ENCODE results near the gene RRAGC. TPM values are rescaled to one million over a fixed set of nuclear protein-coding genes. Genes with fewer than 3 reads are reported as not detected.

Gene RRAGC
- total RNA-seq, 4 donors from 2014 or later, result 9.9 to 23.3 (median 13.8) TPM

- H3K27ac ChIP-seq, result no peak overlapping the region
- DNase-seq, result no peak
- H3K36me3 ChIP-seq, result no peaks in the 10 kb centered on the region
- H3K9me3 ChIP-seq, result no peaks in the 10 kb centered on the region
- H3K4me3 ChIP-seq, result no peak overlapping the region
- H3K4me1 ChIP-seq, result no peaks in the 10 kb centered on the region
- H3K27me3 ChIP-seq, result no peaks in the 10 kb centered on the region
- TF ChIP-seq POLR2A (IDR thresholded peaks at IDR 0.05), result no peak
- TF ChIP-seq, protein P1, sequence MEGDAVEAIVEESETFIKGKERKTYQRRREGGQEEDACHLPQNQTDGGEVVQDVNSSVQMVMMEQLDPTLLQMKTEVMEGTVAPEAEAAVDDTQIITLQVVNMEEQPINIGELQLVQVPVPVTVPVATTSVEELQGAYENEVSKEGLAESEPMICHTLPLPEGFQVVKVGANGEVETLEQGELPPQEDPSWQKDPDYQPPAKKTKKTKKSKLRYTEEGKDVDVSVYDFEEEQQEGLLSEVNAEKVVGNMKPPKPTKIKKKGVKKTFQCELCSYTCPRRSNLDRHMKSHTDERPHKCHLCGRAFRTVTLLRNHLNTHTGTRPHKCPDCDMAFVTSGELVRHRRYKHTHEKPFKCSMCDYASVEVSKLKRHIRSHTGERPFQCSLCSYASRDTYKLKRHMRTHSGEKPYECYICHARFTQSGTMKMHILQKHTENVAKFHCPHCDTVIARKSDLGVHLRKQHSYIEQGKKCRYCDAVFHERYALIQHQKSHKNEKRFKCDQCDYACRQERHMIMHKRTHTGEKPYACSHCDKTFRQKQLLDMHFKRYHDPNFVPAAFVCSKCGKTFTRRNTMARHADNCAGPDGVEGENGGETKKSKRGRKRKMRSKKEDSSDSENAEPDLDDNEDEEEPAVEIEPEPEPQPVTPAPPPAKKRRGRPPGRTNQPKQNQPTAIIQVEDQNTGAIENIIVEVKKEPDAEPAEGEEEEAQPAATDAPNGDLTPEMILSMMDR (IDR thresholded peaks at IDR 0.05), result no peak
Observed at GRCh38 chr1:38896169-38896568, 36.6 kb upstream of the RRAGC start.

DNA sequence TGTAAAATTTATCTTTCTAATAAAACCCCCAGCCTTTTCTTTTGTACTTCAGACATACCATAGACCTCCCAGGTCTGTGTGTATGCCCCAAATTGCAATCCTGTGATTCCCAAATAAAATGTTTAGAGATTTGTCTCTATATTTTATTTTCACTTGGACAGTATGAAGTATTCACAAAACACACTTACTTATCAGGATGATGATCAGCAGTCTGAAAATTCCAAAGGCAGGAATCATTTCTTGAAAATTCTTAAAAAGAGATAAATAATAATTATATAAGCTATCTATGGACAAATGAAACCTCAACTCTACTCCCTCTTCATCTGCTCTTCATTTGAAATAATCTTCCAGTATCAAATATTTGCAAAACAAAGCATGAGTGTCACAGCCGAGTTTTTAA lies 33.4 kb upstream of the RRAGC start:
- no peak for TF ChIP-seq POLR2A (IDR thresholded peaks at IDR 0.05)
- TF ChIP-seq, protein P1 (IDR thresholded peaks at IDR 0.05), result no peak
- H3K4me3 ChIP-seq, result no peak overlapping the region
- H3K27ac ChIP-seq, result no peak overlapping the region
- no peaks in the 10 kb centered on the region for H3K4me1 ChIP-seq
- DNase-seq, result no peak
- no peaks in the 10 kb centered on the region for H3K36me3 ChIP-seq
- no peaks in the 10 kb centered on the region for H3K27me3 ChIP-seq
- no peaks in the 10 kb centered on the region for H3K9me3 ChIP-seq

DNA sequence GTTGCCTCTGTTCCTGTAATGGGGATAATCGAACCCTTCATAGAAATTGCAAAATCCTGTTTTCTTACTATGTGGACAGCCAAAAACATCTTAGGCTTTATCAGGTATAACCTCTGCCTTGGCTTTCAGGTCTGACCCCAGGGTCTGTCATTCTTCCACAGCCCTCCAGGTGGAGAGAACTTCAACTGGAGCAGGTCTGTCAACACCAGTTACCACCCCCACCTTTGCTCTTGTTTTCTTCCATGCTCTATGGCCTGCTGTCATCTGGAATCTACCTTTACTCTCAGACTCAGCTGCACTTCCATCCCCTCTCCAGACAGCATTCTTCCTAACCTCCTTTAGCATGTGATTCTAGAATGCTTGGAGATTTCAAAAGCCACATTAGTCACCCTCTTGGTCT lies 32.2 kb upstream of the RRAGC start:
- Histone ChIP-seq H3K4me3 (no peak overlapping the region), H3K36me3 (no peaks in the 10 kb centered on the region), H3K4me1 (no peaks in the 10 kb centered on the region), H3K27me3 (no peaks in the 10 kb centered on the region), H3K27ac (no peak overlapping the region), H3K9me3 (no peaks in the 10 kb centered on the region)
- DNase-seq, result no peak
- TF ChIP-seq, protein P1 (IDR thresholded peaks at IDR 0.05), result no peak
- no peak for TF ChIP-seq POLR2A (IDR thresholded peaks at IDR 0.05)

DNA sequence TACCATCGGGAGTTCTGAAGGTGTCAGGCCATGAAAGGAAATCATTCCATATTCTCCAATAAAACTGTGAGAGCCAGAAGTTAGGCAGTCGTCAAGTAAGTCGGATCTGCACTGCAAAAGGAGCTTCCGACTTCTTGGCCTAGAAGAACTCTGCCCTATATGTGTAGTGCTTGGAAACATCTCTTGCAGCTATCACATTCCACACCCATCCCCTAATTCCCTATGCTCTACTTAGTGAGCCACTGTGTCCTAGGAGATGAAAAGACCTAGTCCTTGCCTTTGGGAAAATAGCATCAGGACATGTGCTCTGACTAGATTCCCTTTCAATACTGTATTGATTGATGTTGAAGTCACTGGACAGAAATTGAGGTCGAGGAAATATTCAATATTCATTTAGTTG lies 30.0 kb upstream of the RRAGC start:
- H3K36me3 ChIP-seq, result no peaks in the 10 kb centered on the region
- no peak for TF ChIP-seq POLR2A (IDR thresholded peaks at IDR 0.05)
- TF ChIP-seq, protein P1 (IDR thresholded peaks at IDR 0.05), result no peak
- H3K4me3 ChIP-seq, result no peak overlapping the region
- DNase-seq, result no peak
- no peaks in the 10 kb centered on the region for H3K4me1 ChIP-seq
- H3K27me3 ChIP-seq, result no peaks in the 10 kb centered on the region
- no peak overlapping the region for H3K27ac ChIP-seq
- H3K9me3 ChIP-seq, result no peaks in the 10 kb centered on the region

GRCh38 chr1:38888423-38889333 lies 29.1 kb upstream of the RRAGC start:
- no peak overlapping the region for H3K4me3 ChIP-seq
- no peak for TF ChIP-seq POLR2A (IDR thresholded peaks at IDR 0.05)
- H3K27ac ChIP-seq, result no peak overlapping the region
- no peaks in the 10 kb centered on the region for H3K9me3 ChIP-seq
- H3K36me3 ChIP-seq, result no peaks in the 10 kb centered on the region
- DNase-seq, result no peak
- no peaks in the 10 kb centered on the region for H3K27me3 ChIP-seq
- no peaks in the 10 kb centered on the region for H3K4me1 ChIP-seq

DNA sequence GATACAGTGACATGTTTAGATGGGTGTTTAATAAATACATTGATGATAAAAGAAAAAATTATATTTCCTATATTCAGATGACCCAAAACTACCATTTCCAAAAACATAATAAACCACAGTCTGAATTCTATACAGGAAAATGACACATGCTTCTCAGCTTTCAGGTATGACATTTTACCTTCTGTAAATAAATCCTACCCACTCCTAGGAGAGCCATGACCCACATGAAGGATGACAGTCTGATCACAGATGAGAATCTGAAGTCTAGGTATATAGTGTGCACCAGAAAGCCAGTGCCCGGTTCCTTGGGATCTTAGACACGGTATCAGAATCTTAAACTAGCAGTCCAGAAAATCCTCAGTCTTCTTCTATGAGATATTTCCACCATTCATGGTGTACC lies 25.5 kb upstream of the RRAGC start:
- no peak for DNase-seq
- Histone ChIP-seq H3K9me3 (no peaks in the 10 kb centered on the region), H3K36me3 (no peaks in the 10 kb centered on the region), H3K4me1 (no peaks in the 10 kb centered on the region), H3K27ac (no peak overlapping the region), H3K27me3 (no peaks in the 10 kb centered on the region), H3K4me3 (no peak overlapping the region)
- no peak for TF ChIP-seq POLR2A (IDR thresholded peaks at IDR 0.05)
- TF ChIP-seq, protein P1 (IDR thresholded peaks at IDR 0.05), result no peak

Data from Peyer's patch (tissue), 4 donors.